NCI-H748 (cell line): ENCODE data around the gene CDR2.
A peak's percentile ranks its signal among the peaks of the same experiment; 100 is the strongest.

Experiments used
- DNase-seq: peaks from one replicate; lab custom pipeline; 2025; ENCODE audit not compliant: unreplicated experiment; lab: John Stamatoyannopoulos, UW

CDR2 gene

GRCh38 chr16:22324787-22325597 lies 49.4 kb downstream of the CDR2 start:
- no peak for DNase-seq

- no peak for DNase-seq
These were observed 50.2 kb downstream of the CDR2 start for GRCh38 chr16:22323959-22324786.

- no peak for DNase-seq
These were observed 51.1 kb downstream of the CDR2 start for GRCh38 chr16:22323173-22323958.

- no peak for DNase-seq
These were observed 51.7 kb downstream of the CDR2 start for GRCh38 chr16:22322741-22323140.

GRCh38 chr16:22322021-22322471 lies 52.4 kb downstream of the CDR2 start:
- DNase-seq = no peak

- DNase-seq = peak; percentile 75
These were observed 52.9 kb downstream of the CDR2 start for GRCh38 chr16:22321340-22322001.

- no peak for DNase-seq
These were observed 53.7 kb downstream of the CDR2 start for GRCh38 chr16:22320572-22321339.

GRCh38 chr16:22318690-22319358 lies 55.6 kb downstream of the CDR2 start:
- no peak for DNase-seq

GRCh38 chr16:22317625-22318024 lies 56.8 kb downstream of the CDR2 start:
- no peak for DNase-seq

GRCh38 chr16:22317001-22317530 lies 57.4 kb downstream of the CDR2 start:
- no peak for DNase-seq

- DNase-seq = no peak
These were observed 58.0 kb downstream of the CDR2 start for GRCh38 chr16:22316411-22316811.

- no peak for DNase-seq
These were observed 58.4 kb downstream of the CDR2 start for GRCh38 chr16:22315979-22316378.

- DNase-seq = no peak
These were observed 59.5 kb downstream of the CDR2 start for GRCh38 chr16:22314661-22315626.

GRCh38 chr16:22313876-22314470 lies 60.4 kb downstream of the CDR2 start:
- DNase-seq = no peak

GRCh38 chr16:22312897-22313781 lies 61.3 kb downstream of the CDR2 start:
- no peak for DNase-seq

GRCh38 chr16:22311520-22311919 lies 62.9 kb downstream of the CDR2 start:
- DNase-seq = no peak
